Ovary (tissue), 3 donors: ENCODE results near the gene AFAP1.

ENCODE experiments used
- EP300 ChIP-seq: sonication (generic); formaldehyde crosslinking; IDR thresholded peaks from one replicate; pipeline ENCODE4 v1.6.1; 2017; ENCODE audit warnings: antibody characterized with exemption
- POLR2A ChIP-seq: fragments of 450-650 bp; IDR thresholded peaks from one replicate; pipeline ENCODE4 v1.6.1; 2017; ENCODE audit warnings: antibody characterized with exemption, mild to moderate bottlenecking, moderate library complexity
- TF ChIP-seq, protein P1 (sequence below), 3 donors: fragments of 450-650 bp in 2 of 3; fragments of 200-600 bp in 1 of 3; IDR thresholded peaks; one replicate each; pipeline versions ENCODE4 v1.5.1 to v1.8.0; 2016 to 2022; ENCODE audit warnings: antibody characterized with exemption in 3 of 3, mild to moderate bottlenecking in 1 of 3
- donor health status: DM: no; HTN: no; CAD: no.

DNA sequence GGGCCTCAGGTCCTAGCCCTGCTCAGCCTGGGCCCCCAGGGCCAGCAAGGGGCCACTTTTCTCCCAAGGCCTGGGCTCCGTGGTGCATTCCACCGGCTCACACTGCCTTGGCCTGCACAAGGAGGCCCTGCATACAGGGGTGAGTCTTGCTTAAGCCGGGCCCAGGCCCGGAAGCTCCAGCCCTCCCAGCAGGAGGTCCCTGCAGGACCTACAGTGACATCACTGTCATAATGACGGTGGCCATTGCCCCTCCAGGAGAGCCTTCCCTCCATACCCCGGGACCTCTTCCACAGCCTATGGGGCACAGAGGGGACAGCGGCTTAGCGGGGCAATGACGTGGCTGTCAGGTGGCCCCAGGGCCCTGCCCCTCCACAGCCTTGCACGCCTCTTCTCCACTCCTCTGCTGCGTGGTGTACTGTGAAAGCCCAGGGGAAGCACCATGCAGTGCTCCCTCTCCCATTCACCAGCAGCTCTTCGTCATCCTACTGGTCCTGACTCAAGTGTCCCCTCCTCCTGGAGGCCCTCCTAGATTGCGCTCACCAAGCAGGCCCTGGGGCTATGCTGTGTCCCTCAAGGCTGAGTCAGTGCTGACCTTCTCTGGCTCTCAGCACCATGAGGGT lies 32.3 kb upstream of the AFAP1 start:
- TF ChIP-seq, protein P1, sequence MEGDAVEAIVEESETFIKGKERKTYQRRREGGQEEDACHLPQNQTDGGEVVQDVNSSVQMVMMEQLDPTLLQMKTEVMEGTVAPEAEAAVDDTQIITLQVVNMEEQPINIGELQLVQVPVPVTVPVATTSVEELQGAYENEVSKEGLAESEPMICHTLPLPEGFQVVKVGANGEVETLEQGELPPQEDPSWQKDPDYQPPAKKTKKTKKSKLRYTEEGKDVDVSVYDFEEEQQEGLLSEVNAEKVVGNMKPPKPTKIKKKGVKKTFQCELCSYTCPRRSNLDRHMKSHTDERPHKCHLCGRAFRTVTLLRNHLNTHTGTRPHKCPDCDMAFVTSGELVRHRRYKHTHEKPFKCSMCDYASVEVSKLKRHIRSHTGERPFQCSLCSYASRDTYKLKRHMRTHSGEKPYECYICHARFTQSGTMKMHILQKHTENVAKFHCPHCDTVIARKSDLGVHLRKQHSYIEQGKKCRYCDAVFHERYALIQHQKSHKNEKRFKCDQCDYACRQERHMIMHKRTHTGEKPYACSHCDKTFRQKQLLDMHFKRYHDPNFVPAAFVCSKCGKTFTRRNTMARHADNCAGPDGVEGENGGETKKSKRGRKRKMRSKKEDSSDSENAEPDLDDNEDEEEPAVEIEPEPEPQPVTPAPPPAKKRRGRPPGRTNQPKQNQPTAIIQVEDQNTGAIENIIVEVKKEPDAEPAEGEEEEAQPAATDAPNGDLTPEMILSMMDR (IDR thresholded peaks at IDR 0.05) = no peak
- TF ChIP-seq EP300 (no peak), POLR2A (no peak)
